Mammary epithelial cell (primary cell): ENCODE results near the gene AUTS2.

ENCODE experiments used
- EZH2 ChIP-seq: IDR thresholded peaks from 2 replicates; pipeline ENCODE4 v1.6.1; 2012; ENCODE audit warnings: low read length, inconsistent platforms, borderline replicate concordance
- TF ChIP-seq, protein P1 (sequence below), 2 donors: IDR thresholded peaks in 1 of 2; conservative IDR thresholded peaks in 1 of 2; 2 replicates each; pipeline ENCODE4 v1.5.1; 2011 to 2012; ENCODE audit warnings: inconsistent platforms in 2 of 2, low read length in 2 of 2, mild to moderate bottlenecking in 2 of 2, control low read depth in 1 of 2, low read depth in 1 of 2; ENCODE audit not compliant: insufficient read depth in 1 of 2; ENCODE audit errors: extremely low read depth in 1 of 2

DNA sequence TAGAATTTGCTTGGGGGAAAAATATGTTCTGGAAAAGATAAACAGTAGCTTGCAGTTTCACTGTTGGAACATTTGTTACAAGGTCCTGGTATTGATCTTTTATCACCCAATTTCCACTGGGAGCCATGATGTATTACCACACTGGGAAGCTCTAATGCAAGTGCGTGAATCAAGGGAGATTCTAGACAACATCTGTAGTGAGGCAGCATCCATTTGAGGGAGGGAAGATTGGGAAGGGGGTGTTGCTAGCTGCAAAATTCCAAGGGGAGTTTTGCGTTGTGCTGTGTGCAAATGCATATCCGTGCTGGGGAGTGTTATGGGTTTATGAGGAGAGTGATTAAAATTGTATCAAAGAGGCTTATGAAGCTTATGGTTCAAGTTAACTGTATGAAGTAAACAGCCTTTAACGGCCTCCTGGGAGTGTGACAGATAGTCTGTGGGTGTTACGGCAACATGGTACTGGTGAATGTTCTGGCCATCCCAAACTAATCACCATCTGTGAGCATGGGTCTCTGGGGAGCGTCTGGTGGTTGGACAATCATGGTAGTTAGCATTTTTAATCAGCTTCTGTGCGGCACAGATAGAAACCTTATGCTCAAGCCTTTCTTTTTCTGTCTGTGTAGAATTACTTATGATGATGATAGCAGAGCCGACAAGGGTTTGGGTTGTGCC, 931.8 kb downstream of the AUTS2 start:
- TF ChIP-seq, protein P1, sequence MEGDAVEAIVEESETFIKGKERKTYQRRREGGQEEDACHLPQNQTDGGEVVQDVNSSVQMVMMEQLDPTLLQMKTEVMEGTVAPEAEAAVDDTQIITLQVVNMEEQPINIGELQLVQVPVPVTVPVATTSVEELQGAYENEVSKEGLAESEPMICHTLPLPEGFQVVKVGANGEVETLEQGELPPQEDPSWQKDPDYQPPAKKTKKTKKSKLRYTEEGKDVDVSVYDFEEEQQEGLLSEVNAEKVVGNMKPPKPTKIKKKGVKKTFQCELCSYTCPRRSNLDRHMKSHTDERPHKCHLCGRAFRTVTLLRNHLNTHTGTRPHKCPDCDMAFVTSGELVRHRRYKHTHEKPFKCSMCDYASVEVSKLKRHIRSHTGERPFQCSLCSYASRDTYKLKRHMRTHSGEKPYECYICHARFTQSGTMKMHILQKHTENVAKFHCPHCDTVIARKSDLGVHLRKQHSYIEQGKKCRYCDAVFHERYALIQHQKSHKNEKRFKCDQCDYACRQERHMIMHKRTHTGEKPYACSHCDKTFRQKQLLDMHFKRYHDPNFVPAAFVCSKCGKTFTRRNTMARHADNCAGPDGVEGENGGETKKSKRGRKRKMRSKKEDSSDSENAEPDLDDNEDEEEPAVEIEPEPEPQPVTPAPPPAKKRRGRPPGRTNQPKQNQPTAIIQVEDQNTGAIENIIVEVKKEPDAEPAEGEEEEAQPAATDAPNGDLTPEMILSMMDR (conservative IDR thresholded peaks at IDR 0.05 in 1 of 2, IDR thresholded peaks at IDR 0.05 in 1 of 2; ENCODE audit: extremely low read depth in 1 of 2, insufficient read depth in 1 of 2, low read depth in 1 of 2, low read length in 2 of 2), result no peak
- no peak for TF ChIP-seq EZH2
